Activated CD4-positive, alpha-beta memory T cell treated with anti-CD3 and anti-CD28 coated beads for 36 hours (primary cell): ENCODE data around the gene UCK2. TPM values are rescaled to one million over a fixed set of nuclear protein-coding genes. Genes with fewer than 3 reads are reported as not detected.
A peak's percentile ranks its signal among the peaks of the same experiment; 100 is the strongest.

Source experiments
- CTCF ChIA-PET: fragments of 350-600 bp; sonication (Branson Sonifier 250); formaldehyde crosslinking; loops from one replicate; lab custom pipeline; 2021; ENCODE audit warnings: antibody characterized with exemption, inconsistent platforms; lab: Charles Lee
- POLR2A ChIA-PET: fragments of 350-600 bp; sonication (Branson Sonifier 250); formaldehyde crosslinking; loops from one replicate; lab custom pipeline; 2021; ENCODE audit warnings: antibody characterized with exemption; lab: Charles Lee
- DNase-seq: peaks from one replicate; pipeline ENCODE4 v3.0.0-alpha.2; 2020
- H3K27ac Mint-ChIP-seq: one replicate; pipeline ENCODE4 v1.8.0; 2021; ENCODE audit warnings: mixed read lengths
- H3K27me3 Mint-ChIP-seq: one replicate; pipeline ENCODE4 v1.8.0; 2021; ENCODE audit warnings: mixed read lengths
- H3K36me3 Mint-ChIP-seq: one replicate; pipeline ENCODE4 v1.8.0; 2021; ENCODE audit warnings: mixed read lengths
- H3K4me1 Mint-ChIP-seq: one replicate; pipeline ENCODE4 v1.8.0; 2021; ENCODE audit warnings: low read depth, mixed read lengths
- H3K4me3 Mint-ChIP-seq: one replicate; pipeline ENCODE4 v1.8.0; 2021; ENCODE audit warnings: mild to moderate bottlenecking, mixed read lengths
- H3K9me3 Mint-ChIP-seq: one replicate; pipeline ENCODE4 v1.8.0; 2021; ENCODE audit warnings: mixed read lengths
- intact Hi-C: fragments of 100-400 bp; cut with micrococcal nuclease; formaldehyde crosslinking; loops from one replicate; pipeline ENCODE4 v1.15.1; 2023
- total RNA-seq, 2 experiments: library from RNA; stranded (reverse); gene quantifications; one replicate each; pipeline ENCODE4 v1.2.3, GENCODE V29; 2021

Gene UCK2
- total RNA-seq, 2 experiments from 2014 or later = 60.1 to 61.8 TPM

DNA sequence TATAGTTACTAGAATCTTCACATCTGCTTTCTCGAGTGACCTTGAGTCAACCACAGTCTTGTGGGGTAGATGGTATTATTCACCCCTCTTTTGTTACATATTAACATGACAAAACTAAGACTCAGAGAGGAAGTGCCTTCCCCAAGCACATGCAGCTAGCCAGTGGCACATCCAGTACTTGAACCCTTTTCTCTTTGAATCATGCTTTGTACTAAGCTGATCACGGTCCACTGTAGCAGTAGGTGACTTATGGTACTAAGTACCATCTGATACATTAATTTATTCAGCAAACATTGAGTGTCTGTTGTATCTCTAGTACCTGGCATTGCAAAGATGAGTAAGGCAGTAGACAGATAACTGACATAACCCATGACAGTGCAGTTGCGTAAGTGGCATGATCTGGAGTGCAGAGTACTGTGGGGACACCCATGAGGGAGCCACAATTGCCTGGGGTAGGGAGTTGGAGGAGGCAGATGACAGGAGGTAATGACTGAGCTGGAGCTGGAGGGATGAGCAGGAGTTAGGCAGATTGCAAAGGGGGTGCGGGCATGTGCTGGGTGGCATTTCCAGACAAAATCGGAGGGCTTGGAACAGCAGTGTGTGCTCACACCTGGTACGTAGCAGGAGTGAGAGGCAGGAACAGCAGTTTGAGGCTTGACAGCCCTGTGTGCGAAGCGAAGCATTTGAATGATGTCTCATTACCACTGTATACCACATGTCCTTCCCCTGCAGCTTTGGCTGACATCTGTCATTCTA is 29.8 kb downstream of the UCK2 start:
- Mint-ChIP-seq H3K36me3 (no peaks in the 10 kb centered on the region), H3K9me3 (no peaks in the 10 kb centered on the region), H3K27me3 (no peaks in the 10 kb centered on the region), H3K27ac (no peak overlapping the region), H3K4me1 (peaks cover 4% of the 10 kb centered on the region), H3K4me3 (no peak overlapping the region)
- intact Hi-C loops = no loop called here
- ChIA-PET POLR2A (no interaction called here), CTCF (no interaction called here)
- DNase-seq = no peak

DNA sequence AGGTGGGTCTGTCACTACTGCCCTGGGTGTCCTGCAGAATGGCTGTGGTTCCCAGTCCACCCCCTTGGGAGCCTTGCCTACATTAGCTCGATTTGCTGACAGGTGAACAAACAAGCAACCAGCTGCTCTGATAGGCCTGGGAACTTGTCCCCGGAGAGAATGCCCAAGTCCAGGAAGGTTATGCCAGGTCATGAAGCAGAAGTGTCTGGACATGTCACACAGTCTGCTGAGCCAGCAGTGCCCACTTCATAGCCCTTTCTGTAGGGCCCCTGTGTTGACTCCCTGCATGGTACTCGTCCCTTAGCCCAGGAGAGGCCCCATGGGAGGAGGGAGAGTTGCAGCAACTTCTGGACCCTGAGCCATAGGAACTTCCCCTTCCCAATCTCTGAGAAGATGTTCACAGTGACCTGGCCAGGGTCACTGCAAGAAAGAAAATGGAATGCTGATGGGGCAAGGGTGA is 31.0 kb downstream of the UCK2 start:
- Mint-ChIP-seq H3K27ac (no peak overlapping the region), H3K4me1 (peaks cover 4% of the 10 kb centered on the region), H3K9me3 (no peaks in the 10 kb centered on the region), H3K4me3 (no peak overlapping the region), H3K27me3 (no peaks in the 10 kb centered on the region), H3K36me3 (no peaks in the 10 kb centered on the region)
- POLR2A ChIA-PET = no interaction called here
- CTCF ChIA-PET = no interaction called here
- DNase-seq = no peak
- intact Hi-C loops = no loop called here

DNA sequence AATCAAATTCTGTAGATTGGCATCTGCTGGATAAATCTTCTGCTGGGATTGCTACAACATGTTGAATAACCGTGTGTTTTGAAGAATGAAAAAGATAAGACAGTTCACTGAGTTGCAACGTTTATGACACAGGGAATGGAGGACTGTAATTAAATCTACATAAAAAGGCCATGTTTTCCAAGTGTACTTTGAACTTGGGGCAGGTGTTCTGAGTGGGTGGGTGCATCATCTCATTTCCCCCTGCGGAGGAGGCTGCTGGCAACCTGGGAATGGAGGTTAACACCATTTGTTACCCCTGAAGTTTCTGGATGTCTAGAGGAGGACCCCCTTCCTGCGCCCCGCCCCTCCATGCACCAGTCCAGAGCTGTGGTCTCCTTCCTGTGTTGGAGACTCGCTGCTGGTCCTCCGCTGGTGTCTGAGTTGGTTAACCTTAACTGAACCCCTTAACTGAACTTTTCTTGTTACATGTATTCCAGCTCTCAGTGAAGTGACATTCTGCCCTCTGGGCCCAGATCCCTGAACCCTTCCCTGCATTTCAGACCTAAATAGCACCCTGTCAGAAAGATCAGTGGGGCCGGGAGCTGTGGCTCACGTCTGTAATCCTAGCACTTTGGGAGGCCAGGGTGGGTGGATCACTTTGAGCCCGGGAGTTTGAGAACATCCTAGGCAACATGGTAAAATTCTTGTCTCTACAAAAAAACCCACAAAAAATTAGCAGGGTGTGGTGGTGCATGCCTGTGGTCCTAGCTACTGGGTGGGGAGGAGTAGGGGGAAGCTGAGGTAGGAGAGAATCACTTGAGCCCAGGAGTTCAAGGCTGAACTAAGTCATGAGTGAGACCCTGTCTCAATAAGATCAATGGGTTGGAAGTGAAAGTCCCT is 31.8 kb downstream of the UCK2 start:
- no peak overlapping the region for H3K27ac Mint-ChIP-seq
- CTCF ChIA-PET = no interaction called here

DNA sequence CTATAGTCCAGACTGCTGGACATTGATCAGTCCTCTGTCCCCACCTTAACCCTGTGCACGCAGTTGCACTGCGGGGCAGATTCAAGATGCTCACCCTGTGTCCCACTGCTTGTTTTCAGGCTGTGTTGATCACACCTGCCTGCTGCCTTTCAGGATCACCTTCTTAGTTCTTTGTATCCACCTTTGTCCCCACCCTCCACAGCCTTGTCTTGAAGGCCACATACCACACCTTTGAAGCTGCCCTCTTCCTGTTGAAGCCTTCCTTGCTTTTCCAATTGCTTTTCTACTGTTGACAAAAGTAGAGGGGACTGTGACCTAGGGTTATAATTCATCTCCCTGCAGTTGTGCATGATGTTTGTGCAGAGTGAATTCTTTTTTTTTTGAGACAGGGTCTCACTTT is 32.7 kb downstream of the UCK2 start:
- Mint-ChIP-seq H3K36me3 (no peaks in the 10 kb centered on the region), H3K4me1 (peaks cover 3% of the 10 kb centered on the region), H3K9me3 (no peaks in the 10 kb centered on the region), H3K27ac (no peak overlapping the region), H3K27me3 (no peaks in the 10 kb centered on the region), H3K4me3 (no peak overlapping the region)
- ChIA-PET CTCF (no interaction called here), POLR2A (no interaction called here)
- no peak for DNase-seq
- intact Hi-C loops = no loop called here

More for the DNA sequence above, 31.8 kb downstream of the UCK2 start:
- POLR2A ChIA-PET = no interaction called here
- H3K9me3 Mint-ChIP-seq = no peaks in the 10 kb centered on the region
- H3K4me3 Mint-ChIP-seq = no peak overlapping the region
- DNase-seq = no peak
- no peaks in the 10 kb centered on the region for H3K36me3 Mint-ChIP-seq
- H3K4me1 Mint-ChIP-seq = peaks cover 3% of the 10 kb centered on the region
- intact Hi-C loops = no loop called here
- no peaks in the 10 kb centered on the region for H3K27me3 Mint-ChIP-seq

DNA sequence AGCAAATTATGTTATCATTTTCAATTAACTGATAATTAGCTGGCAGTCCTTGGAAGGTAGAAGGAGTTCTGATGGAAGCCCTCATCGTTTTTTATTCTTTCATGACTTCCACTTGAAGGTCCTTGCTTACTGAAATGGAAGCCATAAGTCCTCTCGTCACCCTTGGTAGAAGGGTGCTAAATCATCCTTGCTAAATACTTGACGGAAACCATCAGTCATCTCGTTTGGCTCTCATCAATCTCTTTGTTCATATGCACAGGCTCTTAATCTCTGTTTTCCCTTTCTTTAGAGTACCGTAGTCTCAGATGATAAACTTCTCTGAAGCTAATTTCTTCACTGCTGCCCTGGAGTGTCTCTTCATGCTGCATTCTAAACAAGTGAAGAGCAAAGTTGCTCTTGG is 34.5 kb downstream of the UCK2 start:
- H3K36me3 Mint-ChIP-seq = no peaks in the 10 kb centered on the region
- DNase-seq = no peak
- H3K4me1 Mint-ChIP-seq = peaks cover 8% of the 10 kb centered on the region
- CTCF ChIA-PET = no interaction called here
- no peak overlapping the region for H3K4me3 Mint-ChIP-seq
- no peak overlapping the region for H3K27ac Mint-ChIP-seq
- intact Hi-C loops = no loop called here
- POLR2A ChIA-PET = no interaction called here
- H3K27me3 Mint-ChIP-seq = no peaks in the 10 kb centered on the region
- H3K9me3 Mint-ChIP-seq = no peaks in the 10 kb centered on the region

DNA sequence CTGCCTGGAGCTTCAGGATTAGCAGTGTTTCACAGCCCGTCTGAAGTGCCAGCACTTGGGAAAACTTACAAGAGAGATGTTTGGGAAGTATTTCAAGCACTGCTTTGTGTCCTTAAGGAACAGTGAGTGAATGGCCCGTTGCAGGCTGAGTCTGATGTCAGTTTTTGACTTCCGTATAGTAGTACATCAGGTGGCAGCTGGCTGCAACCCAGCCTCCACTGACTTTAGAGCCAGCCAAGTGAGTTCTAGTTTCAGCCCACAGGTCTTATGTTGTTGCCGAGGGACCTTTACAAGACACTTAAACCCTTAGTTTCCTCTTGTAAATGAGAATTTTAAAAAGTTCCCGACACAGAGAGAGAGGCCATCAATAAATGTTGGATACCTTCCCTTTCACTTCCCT is 35.0 kb downstream of the UCK2 start:
- CTCF ChIA-PET = no interaction called here
- no peaks in the 10 kb centered on the region for H3K9me3 Mint-ChIP-seq
- no peak overlapping the region for H3K27ac Mint-ChIP-seq

DNA sequence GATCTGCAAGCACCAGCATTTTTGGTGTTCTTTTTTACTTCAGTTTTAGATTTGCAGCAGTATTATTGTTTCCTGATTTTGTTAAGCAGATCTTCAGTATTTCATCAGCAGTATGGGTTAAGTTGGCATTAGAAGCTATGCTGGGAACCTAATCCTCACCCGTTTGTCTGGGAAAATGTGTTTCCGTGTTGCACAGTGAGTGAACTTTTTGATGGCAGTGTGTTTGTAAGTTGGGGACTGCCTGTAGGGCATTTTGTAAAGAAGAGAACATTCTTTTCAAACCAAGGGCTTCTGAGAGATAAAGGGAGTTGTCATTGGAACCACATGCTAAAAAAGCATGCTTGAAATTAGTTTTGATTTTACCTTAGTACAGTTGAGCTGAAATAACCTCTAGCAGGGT is 35.9 kb downstream of the UCK2 start:
- no peak for DNase-seq
- H3K27ac Mint-ChIP-seq = no peak overlapping the region
- no peaks in the 10 kb centered on the region for H3K36me3 Mint-ChIP-seq
- intact Hi-C loops = no loop called here
- POLR2A ChIA-PET = no interaction called here
- peaks cover 5% of the 10 kb centered on the region for H3K4me1 Mint-ChIP-seq
- H3K9me3 Mint-ChIP-seq = no peaks in the 10 kb centered on the region
- H3K4me3 Mint-ChIP-seq = no peak overlapping the region
- CTCF ChIA-PET = no interaction called here
- no peaks in the 10 kb centered on the region for H3K27me3 Mint-ChIP-seq

More for the DNA sequence above, 35.0 kb downstream of the UCK2 start:
- no peaks in the 10 kb centered on the region for H3K36me3 Mint-ChIP-seq
- intact Hi-C loops = no loop called here
- H3K4me1 Mint-ChIP-seq = peaks cover 5% of the 10 kb centered on the region
- POLR2A ChIA-PET = no interaction called here
- H3K4me3 Mint-ChIP-seq = no peak overlapping the region
- DNase-seq = no peak
- no peaks in the 10 kb centered on the region for H3K27me3 Mint-ChIP-seq

DNA sequence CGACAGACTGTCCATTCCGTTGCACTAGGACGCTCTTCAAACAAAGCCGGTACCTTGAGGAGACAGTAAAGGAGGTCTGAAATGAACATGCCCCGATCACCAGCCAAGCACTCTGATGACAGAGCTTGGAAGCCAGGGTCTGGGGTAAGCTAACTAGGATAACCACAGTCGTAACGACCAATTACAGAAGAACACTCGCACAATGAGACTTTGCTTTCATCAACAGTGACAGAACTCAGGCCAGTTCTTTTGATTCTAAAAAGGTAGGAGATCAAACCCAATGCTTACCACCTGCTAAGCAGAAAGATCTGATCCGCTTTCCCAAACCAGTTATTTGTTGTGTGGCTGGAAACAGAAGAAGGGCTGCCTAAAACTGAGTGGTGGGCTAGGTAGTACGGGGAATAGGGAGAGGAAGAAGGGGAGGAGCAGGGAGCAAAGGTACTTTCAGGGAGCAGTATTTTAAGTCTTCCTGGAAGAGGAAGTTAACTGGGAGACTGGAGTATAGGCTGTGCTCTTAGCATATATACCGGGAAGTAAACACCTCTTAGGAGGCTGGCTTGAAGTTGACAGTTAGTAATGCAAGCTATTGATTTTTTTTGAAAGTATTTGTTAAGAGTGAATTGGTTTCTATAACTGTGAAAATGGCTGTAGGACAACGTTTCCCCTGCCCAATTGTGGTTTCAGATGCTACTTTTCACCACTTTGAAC is 38.4 kb downstream of the UCK2 start:
- Mint-ChIP-seq H3K36me3 (no peaks in the 10 kb centered on the region), H3K27ac (no peak overlapping the region), H3K27me3 (no peaks in the 10 kb centered on the region), H3K4me1 (peaks cover 6% of the 10 kb centered on the region), H3K4me3 (no peak overlapping the region), H3K9me3 (no peaks in the 10 kb centered on the region)
- ChIA-PET POLR2A (no interaction called here), CTCF (no interaction called here)
- DNase-seq = no peak
- intact Hi-C loops = no loop called here

DNA sequence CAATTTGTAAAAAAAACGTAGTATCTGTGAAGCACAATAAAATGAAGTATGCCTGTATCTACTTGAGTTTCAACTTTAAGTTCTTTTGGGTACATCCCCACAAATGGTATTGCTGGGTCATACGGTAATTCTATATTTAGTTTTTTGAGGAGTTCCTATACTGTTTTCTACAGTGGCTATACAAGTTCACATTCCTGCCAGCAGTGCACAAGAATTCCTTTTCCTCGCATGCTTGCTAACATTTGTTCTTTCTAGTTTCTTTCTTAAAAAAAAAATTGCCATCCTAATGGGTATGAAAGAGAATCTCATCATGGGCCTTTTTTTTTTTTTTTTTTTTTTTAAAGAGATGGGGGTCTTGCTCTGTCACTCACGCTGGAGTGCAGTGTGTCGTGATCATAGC is 41.9 kb downstream of the UCK2 start:
- H3K27ac Mint-ChIP-seq = no peak overlapping the region
- no peak overlapping the region for H3K4me3 Mint-ChIP-seq
- H3K36me3 Mint-ChIP-seq = no peaks in the 10 kb centered on the region
- DNase-seq = no peak
- H3K4me1 Mint-ChIP-seq = peaks cover 22% of the 10 kb centered on the region
- ChIA-PET CTCF (interaction anchor here (0.6 to 0.7 kb wide), 2 partner anchors 56 to 267 kb away, joined by 3 read pairs; no protein-coding TSS in a partner anchor), POLR2A (no interaction called here)
- H3K9me3 Mint-ChIP-seq = no peaks in the 10 kb centered on the region
- intact Hi-C loops = no loop called here
- no peaks in the 10 kb centered on the region for H3K27me3 Mint-ChIP-seq

DNA sequence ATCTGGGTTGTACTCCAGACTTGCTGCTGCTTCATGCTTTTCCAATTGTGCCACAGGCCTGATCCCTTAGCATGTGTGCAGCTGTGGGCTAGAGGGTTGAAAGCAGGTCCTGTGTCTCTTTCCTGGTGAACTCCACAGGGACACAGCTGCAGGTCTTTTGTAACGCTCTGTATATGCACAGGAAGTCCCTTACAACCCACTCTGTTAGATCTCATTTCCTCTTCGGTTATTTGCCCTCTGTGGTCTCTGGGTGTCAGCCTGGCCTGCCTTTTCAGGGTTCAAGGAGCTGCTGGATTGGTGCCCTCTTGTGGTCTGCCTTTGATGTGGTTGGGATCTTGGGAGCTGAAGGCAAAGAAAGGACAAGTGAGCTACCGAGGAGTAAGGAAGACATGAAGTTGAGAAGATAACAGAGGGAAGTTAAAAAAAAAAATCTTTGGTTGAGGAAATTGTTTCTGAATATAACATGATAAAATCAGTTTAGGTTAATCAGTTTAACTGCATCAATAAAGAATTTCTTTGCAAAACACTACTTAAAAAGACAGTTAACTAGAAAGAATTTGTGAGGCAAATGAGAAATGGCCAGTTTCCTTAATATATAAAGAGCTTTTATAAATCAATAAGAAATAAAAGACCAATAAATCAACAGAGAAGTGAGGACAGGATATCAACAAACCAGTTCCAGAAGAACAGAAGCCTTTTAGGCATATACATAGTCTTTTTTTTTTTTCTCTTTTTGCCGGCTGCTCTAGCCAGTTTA is 44.1 kb downstream of the UCK2 start:
- peak overlapping the region; percentile 20 for H3K27ac Mint-ChIP-seq
- peak; percentile 76 for DNase-seq
- intact Hi-C loops = loop anchor here (2.0 to 5.0 kb wide), 4 partner anchors 29 to 174 kb away; partner anchors contain the start of genes ALDH9A1 and TMCO1
- peaks cover 34% of the 10 kb centered on the region for H3K4me1 Mint-ChIP-seq
- H3K4me3 Mint-ChIP-seq = no peak overlapping the region
- H3K27me3 Mint-ChIP-seq = no peaks in the 10 kb centered on the region
- H3K9me3 Mint-ChIP-seq = no peaks in the 10 kb centered on the region
- POLR2A ChIA-PET = interaction anchor here (0.7 kb wide), 2 partner anchors 102 to 103 kb away, joined by 3 to 5 read pairs; partner anchors contain the start of gene TMCO1
- CTCF ChIA-PET = interaction anchor here (0.6 to 1.5 kb wide), 7 partner anchors 42 to 959 kb away, joined by 3 to 7 read pairs (median 4); partner anchors contain the start of genes TMCO1 and UCK2
- H3K36me3 Mint-ChIP-seq = no peaks in the 10 kb centered on the region

DNA sequence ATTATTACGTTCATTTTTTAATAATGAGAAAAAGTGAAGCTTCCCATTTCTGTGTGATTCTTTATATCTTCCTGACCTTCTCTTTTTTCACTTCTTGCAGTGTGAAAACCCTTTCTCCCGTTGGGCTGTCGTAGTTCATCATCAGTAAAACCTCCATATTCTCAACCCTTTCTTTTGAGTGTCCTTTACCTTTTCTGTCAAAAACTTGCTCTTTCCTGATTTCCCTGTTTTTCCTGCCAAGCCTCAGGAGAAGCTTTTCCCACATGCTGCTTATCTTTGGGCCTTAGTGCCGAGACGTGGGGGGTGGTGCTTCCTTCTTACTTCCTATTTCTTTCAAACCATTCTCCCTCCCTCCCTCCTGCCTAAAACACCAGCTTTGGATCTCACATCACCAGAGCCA is 46.1 kb downstream of the UCK2 start:
- DNase-seq = no peak
- Mint-ChIP-seq H3K27me3 (no peaks in the 10 kb centered on the region), H3K36me3 (peaks cover 14% of the 10 kb centered on the region), H3K27ac (no peak overlapping the region), H3K4me1 (peaks cover 40% of the 10 kb centered on the region), H3K9me3 (no peaks in the 10 kb centered on the region), H3K4me3 (no peak overlapping the region)
- ChIA-PET CTCF (interaction anchor here (0.6 to 1.4 kb wide), 2 partner anchors 33 to 45 kb away, joined by 3 read pairs; no protein-coding TSS in a partner anchor), POLR2A (interaction anchor here (1.5 kb wide), 1 partner anchor 45 kb away, joined by 5 read pairs; no protein-coding TSS in a partner anchor)
- intact Hi-C loops = loop anchor here (5.0 kb wide), 1 partner anchor 176 kb away; the partner anchor contains the start of gene ALDH9A1
